M059J (cell line): ENCODE data around the gene TUBGCP3. TPM values are rescaled to one million over a fixed set of nuclear protein-coding genes. Genes with fewer than 3 reads are reported as not detected.
"Not testable (repeated sequence)": the region's sequence is repeated elsewhere in the genome, so short reads cannot be mapped to it uniquely, and the experiment has no call there.

Experiments used
- DNase-seq: peaks from one replicate; pipeline ENCODE4 v3.0.0-alpha.2; 2012; ENCODE audit warnings: low read depth
- total RNA-seq: library from RNA; depleted of rRNA; stranded (reverse); fragments of >200 nt; shearing (Covaris generic); gene quantifications from 2 replicates; pipeline ENCODE4 v1.2.3, GENCODE V29; 2014

TUBGCP3 gene
- total RNA-seq, 1 experiment from 2014 or later, result 16.3 TPM

DNA sequence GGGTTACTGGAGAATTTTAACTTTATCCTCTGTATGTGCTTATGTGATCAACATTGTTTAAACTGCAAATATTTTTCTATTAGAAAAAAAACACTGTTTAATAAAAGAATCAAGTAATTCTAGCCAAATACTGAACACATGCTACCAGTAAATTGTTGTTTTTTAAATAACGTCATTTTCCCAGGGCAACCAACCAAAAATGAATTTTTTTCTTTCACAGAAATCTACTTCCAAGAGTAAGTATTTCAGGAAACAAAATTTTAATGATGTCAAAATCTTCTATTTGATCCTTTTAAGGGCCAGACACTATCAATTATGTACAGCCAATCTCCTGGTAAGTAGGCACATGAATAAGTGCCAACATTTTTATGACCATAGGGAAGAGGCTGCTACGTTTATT lies 57.1 kb downstream of the TUBGCP3 start:
- DNase-seq, result no peak

DNA sequence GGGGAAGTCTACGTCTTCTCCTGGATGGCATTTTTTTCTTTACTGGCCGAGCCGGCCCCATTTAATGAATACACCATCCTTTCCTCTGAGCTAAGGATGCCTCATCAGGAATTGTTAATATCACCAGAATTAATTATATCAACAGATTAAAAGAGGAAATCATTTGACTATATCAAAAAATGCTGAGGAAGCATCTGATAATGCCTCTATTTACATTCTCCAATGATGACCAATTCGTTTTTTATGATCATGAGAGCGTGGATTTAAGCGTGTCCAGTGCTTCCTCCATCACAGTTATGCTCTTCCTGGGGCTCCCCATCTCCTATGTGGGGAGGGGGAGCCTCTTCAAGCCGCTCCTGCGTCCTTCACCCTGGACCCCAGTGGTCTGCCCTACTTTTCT lies 58.7 kb downstream of the TUBGCP3 start:
- DNase-seq, result no peak

DNA sequence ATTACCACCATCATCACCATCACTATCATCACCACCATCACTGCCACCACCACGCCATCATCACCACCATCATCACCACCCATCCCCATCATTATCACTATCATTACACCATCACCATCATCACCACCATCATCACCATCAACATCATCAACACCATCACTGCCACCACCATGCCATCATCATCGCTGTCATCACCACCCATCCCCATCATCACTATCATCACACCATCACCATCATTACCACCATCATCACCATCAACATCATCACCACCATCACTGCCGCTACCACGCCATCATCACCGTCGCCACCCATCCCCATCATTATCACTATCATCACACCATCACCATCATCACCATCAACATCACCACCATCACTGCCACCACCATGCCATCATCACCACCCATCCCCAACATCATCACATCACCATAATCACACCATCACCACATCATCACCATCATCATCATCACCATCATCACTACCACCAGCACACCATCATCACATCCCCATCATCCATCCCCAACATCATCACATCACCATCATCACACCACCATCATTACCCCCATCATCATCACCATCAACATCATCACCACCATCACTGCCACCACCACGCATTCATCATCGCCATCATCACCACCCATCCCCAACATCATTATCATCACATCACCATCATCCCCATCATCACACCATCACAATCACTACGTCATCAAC lies 61.7 kb downstream of the TUBGCP3 start:
- no peak for DNase-seq

GRCh38 chr13:112525356-112525945 lies 62.5 kb downstream of the TUBGCP3 start:
- no peak for DNase-seq

DNA sequence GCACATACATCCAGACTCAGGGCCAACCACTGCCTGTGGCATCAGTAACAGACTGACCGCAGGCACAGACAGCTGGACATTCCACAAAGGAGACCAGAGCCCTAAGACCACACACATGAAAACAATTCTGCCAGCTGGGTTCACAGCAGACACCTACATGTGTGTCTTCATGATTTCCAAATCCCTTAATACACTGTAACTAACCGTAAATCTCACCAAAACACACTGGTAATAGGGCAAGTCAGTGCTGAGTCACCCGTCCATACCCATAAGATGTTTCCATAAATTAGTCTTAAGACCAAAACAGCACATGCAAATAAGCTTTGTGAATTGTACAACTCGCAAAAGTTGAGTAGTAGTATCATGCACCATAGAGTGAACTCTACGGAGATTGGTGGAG lies 65.4 kb downstream of the TUBGCP3 start:
- peak; percentile 6 for DNase-seq

- DNase-seq, result no peak
These were observed 66.8 kb downstream of the TUBGCP3 start for GRCh38 chr13:112521073-112521685.

DNA sequence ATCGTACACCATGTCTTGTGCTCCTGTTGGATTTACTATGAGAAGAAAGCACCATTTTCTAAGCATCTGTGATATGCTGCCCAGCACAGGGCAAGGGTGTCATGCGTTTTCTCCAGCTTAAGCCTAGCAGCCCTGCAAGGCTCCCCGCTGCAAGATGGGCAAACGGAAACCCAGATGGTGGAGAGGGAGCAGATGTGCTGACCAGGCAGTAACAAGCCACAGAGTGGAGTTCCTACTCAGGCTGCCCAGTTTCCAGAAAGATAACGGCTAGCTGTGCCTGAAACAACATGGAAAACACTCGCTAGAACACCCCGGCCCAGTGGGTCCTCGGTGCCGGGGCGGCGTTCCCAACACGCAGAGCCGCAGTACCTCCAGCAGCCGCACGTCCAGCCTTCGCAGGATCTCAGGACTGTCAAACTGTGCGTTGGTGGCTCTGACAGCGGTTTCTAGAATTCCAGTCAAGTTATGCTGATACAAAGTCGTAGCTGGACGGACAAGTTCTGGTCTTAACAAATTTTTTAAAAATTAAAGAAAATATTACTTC lies 68.4 kb downstream of the TUBGCP3 start:
- DNase-seq, result no peak

DNA sequence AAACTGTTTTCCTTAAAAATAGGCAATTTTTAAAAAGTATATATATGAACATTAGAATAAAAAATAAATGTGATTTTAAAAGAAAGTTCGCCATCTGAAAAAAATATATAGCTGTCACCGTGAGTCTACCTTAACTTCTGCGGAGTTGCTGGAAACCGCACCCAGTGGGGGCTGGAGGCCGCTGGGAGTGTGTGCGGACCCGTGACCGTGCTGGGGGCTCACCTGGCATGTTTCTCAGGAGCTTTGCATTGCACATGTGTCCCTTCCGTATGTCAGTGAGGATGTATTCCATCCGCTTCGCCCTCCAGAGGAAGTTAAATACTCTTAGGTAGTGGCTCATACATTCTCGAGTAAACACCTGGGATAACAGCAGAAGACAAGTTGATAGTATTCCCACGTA lies 71.7 kb downstream of the TUBGCP3 start:
- no peak for DNase-seq

- DNase-seq, result no peak
These were observed 74.2 kb downstream of the TUBGCP3 start for GRCh38 chr13:112513761-112514160.

DNA sequence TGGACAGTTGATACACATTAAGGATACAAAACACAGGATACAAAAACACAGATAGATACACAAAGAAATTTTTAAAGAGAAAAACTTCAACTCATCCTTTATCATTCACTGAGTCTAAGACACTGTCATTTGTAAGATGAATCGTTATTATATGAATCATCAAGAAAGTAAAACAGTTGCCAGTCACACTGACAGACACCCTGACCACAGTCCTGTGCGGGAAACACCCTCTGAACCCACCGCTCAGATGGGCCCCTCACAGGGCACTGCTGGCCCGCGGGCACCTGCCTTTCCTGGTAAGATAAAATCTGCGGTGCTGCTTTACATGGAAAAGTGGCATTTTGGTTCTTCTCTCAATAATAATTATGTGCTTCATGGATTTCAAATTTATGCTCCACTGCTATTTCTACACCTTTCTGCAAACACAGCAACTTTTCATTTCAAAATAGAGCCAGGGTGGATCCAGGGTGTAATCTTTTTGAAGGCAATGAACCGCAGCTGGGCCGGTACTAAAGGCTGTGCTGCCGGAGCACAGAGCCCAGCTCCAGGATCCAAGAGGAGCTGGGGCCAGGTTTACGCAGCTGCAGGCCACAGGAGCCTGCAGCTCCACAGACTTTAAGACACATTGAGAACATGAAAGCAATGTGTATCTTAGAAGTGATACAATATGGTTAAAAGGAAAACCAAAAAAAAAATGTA lies 76.8 kb downstream of the TUBGCP3 start:
- DNase-seq, result peak; percentile 4

DNA sequence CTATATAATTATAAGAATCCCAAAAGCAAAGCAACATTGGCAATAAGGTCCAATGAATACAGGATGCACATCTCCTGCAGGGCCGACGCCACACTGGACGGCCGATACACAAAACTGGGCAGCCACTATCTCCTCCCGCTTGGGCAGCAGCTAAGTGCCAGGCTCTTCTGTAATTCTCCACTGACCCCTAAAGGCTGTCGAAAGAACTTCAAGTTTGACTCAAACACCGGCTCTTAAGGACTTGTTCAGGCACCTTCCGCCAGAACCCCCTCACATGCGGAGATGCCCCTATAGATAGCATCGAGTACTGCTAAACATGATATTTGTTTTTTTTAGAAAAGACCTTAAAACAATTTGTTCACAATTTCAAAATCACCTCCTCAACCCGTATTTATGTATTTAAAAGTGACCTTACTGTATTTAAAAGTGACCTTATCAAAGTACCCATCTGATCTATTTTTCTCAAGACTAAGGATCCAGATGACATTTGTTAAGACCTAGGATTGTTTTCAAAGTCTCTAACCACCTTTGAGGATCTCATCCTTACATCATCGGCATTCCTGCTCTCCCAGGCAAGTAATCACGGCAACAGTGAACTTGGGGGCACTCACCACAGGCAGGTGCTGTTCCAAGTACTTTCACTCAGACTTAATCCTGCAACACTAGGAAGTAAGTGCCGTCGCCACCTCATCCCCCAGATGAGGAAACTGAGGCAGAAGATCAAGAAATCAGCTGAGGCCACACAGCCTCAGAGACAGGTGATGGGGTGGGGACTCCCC lies 77.8 kb downstream of the TUBGCP3 start:
- DNase-seq, result peak; percentile 31

DNA sequence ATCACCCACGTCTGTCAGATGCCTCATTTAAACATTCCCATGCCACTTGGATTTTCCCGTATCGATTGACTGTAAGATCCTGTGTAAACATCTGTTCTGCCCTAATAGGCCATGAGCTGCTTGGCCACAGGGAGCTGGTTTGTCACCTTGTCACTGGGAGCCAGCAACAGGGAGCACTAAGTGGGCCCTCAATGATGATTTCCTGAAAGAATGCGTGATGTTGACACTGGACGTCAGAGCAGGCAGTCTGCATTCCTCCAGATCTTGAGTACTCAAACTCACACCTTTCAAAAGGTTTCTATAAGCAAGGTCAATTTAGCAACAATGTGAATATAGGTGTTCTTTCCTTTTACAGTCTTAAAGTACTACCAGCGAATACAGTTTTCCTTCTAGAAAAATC lies 78.8 kb downstream of the TUBGCP3 start:
- no peak for DNase-seq

- peak; percentile 18 for DNase-seq
These were observed 81.9 kb downstream of the TUBGCP3 start for GRCh38 chr13:112506046-112506445.

DNA sequence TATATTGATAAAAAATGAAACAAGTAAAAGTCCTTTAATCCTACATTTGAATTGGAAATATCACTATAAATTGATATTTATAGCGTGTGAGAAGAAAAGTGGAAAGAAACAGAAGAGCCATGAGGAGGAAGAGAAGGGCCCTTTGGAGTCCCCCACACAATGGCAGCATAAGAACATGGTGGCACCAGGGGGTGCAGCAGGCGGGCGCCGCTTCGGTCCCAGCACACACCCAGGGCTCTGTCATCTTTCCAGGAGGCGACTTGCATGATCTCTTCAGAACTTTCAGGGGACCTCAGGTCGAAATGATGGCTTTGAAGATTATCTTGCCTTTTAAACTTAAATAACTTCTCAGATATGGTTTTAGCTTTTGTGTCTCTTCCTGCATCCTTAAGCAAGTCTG lies 91.8 kb downstream of the TUBGCP3 start:
- no peak for DNase-seq

DNA sequence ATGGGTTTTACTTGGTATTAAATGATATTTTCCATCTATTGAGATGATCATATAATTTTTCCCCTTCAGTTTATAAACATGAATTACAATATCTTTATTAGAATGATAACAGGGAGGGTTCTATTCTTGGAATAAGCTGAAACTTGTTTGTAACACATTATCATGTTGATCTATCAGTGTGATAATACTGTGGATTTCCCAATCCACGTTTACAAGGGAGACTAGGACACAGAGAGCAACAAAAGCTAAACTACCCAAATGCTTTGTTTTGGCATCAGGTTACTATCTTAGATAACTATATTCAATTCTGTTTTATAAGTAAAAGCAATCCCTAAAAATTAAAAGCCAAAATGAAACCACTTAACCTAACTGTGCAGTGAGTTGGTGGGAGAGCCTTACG lies 92.5 kb downstream of the TUBGCP3 start:
- no peak for DNase-seq

GRCh38 chr13:112489199-112489598 lies 98.8 kb downstream of the TUBGCP3 start:
- DNase-seq, result no peak

GRCh38 chr13:112488343-112489050 lies 99.5 kb downstream of the TUBGCP3 start:
- not testable (repeated sequence) for DNase-seq

DNA sequence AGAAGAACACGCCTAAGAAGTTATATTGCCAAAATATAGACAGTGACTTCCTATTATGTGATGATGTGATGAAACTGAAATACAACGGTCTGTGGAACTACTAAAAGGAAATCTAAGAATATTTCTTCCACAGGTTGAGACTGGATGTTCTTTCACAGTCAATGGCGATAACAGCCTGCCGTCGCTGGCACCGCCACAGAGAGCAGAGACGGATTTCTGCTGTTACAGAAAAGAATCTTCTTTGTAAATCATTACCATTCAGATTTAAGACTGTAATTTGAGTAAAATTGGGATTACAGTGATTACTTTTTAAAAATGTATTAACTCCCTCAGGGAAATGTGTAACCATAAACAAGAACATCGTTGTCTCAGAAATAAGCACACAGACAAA lies 100.8 kb downstream of the TUBGCP3 start:
- no peak for DNase-seq

DNA sequence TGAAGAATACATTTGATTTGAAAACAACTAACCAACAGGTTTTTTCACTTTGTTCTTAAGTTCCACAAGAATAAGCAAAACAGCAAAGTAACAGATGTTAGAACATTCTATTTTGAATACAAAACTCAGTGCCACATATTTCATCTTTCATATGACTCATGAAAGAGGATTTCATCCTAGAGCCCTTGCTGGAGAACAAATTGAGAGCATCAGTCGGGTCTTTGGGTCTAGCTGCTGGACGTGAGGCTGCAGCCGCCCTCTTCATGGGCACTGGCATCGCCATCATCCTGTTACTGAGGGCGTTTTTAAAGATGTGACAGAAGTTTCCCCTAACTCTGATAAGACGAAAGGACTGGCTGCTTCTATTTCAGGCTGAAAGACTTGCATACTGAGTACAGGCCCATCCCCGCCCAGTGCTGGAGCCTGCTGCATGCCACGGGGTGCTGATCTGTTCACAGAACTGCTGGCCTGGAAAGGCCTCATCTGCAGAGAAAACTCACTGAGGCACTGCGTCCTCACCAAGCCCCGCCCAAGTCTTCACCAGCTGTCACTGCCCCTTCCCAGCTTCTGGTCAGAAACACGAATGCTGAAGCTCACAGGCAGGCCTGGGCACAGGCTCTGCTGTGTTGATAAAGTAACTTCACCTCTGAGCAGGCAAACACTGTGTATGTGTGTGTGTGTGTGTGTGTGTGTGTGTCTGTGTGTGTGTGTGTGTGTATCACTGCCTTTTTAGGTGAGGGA lies 101.4 kb downstream of the TUBGCP3 start:
- no peak for DNase-seq

DNA sequence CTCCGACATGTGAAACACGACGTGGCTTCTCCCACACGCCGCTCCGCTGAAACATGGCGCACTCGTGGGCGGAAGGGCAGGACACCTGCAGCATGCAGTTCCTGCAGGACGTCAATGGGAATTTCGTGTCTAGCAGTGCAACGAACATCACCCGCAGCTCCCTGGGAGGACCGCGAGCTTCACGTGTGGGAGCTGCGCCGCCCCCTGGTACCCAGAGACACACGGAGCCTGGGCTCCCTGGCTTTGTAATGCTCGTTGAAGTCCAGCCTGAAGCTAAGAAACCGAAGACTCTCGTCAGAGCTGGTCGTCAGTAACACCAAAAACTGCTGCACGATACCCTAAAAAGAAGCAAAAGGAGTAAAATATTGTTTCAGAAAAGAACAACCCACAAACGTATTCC lies 102.1 kb downstream of the TUBGCP3 start:
- not testable (repeated sequence) for DNase-seq
